ENCODE data around the gene HOXA2. TPM values are rescaled to one million over a fixed set of nuclear protein-coding genes. Genes with fewer than 3 reads are reported as not detected.

The HOXA2 gene
- total and polyA plus RNA-seq, 4 donors, result 0.05 to 0.13 (median 0.08) TPM

DNA sequence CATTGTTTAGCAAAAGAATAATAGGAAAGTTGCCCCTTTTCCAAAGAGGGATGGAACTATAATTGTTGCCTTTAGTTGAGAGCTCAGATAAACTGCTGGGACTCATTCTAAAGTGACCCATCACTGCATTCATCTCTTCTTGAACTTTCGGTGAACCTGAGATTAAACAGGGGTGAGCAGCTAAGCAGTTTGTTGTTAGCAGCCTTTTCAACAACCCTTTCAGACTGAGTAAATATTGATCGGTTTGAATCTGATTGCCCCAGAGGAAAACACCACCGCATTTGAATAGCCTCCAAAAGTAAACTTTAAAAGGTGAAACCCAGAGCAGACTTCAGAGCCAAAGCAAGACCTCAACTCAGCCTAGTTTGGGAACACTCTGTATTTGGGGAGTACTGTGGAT lies 11.4 kb downstream of the HOXA2 start:
- no peak overlapping the region for H3K27ac ChIP-seq (ENCODE audit: low read depth in 1 of 2, low read length in 2 of 2)
- H3K9ac ChIP-seq (ENCODE audit: low read depth in 1 of 2, low read length in 2 of 2), result no peak overlapping the region
- no peak overlapping the region for H3K4me3 ChIP-seq (ENCODE audit: low read depth in 1 of 3, low read length in 3 of 3)
- no peak for TF ChIP-seq SP1 (IDR thresholded peaks at IDR 0.05)
- TF ChIP-seq, protein P1, sequence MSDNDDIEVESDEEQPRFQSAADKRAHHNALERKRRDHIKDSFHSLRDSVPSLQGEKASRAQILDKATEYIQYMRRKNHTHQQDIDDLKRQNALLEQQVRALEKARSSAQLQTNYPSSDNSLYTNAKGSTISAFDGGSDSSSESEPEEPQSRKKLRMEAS (IDR thresholded peaks at IDR 0.05), result no peak
- TF ChIP-seq YY1 (IDR thresholded peaks at IDR 0.05), result no peak
- TF ChIP-seq, protein P2, sequence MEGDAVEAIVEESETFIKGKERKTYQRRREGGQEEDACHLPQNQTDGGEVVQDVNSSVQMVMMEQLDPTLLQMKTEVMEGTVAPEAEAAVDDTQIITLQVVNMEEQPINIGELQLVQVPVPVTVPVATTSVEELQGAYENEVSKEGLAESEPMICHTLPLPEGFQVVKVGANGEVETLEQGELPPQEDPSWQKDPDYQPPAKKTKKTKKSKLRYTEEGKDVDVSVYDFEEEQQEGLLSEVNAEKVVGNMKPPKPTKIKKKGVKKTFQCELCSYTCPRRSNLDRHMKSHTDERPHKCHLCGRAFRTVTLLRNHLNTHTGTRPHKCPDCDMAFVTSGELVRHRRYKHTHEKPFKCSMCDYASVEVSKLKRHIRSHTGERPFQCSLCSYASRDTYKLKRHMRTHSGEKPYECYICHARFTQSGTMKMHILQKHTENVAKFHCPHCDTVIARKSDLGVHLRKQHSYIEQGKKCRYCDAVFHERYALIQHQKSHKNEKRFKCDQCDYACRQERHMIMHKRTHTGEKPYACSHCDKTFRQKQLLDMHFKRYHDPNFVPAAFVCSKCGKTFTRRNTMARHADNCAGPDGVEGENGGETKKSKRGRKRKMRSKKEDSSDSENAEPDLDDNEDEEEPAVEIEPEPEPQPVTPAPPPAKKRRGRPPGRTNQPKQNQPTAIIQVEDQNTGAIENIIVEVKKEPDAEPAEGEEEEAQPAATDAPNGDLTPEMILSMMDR (IDR thresholded peaks at IDR 0.05; ENCODE audit: low read depth, low read length, missing input control), result no peak
- no peak for TF ChIP-seq FOXA1 (IDR thresholded peaks at IDR 0.05)
- no peak for TF ChIP-seq RAD21 (IDR thresholded peaks at IDR 0.05)
- TF ChIP-seq RXRA (IDR thresholded peaks at IDR 0.05), result no peak
- TF ChIP-seq, protein P3, sequence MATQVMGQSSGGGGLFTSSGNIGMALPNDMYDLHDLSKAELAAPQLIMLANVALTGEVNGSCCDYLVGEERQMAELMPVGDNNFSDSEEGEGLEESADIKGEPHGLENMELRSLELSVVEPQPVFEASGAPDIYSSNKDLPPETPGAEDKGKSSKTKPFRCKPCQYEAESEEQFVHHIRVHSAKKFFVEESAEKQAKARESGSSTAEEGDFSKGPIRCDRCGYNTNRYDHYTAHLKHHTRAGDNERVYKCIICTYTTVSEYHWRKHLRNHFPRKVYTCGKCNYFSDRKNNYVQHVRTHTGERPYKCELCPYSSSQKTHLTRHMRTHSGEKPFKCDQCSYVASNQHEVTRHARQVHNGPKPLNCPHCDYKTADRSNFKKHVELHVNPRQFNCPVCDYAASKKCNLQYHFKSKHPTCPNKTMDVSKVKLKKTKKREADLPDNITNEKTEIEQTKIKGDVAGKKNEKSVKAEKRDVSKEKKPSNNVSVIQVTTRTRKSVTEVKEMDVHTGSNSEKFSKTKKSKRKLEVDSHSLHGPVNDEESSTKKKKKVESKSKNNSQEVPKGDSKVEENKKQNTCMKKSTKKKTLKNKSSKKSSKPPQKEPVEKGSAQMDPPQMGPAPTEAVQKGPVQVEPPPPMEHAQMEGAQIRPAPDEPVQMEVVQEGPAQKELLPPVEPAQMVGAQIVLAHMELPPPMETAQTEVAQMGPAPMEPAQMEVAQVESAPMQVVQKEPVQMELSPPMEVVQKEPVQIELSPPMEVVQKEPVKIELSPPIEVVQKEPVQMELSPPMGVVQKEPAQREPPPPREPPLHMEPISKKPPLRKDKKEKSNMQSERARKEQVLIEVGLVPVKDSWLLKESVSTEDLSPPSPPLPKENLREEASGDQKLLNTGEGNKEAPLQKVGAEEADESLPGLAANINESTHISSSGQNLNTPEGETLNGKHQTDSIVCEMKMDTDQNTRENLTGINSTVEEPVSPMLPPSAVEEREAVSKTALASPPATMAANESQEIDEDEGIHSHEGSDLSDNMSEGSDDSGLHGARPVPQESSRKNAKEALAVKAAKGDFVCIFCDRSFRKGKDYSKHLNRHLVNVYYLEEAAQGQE (IDR thresholded peaks at IDR 0.05), result no peak
- TF ChIP-seq GABPA (IDR thresholded peaks at IDR 0.05 in 1 of 2, conservative IDR thresholded peaks at IDR 0.05 in 1 of 2), result no peak
- TF ChIP-seq ZBTB33 (IDR thresholded peaks at IDR 0.05), result no peak
- TF ChIP-seq, protein P4, sequence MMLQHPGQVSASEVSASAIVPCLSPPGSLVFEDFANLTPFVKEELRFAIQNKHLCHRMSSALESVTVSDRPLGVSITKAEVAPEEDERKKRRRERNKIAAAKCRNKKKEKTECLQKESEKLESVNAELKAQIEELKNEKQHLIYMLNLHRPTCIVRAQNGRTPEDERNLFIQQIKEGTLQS (IDR thresholded peaks at IDR 0.05), result no peak
- no peak for DNase-seq (ENCODE audit: low spot score)
- no peaks in the 10 kb centered on the region for H3K36me3 ChIP-seq (ENCODE audit: control insufficient read depth in 4 of 4, insufficient read depth in 3 of 4, low read depth in 1 of 4, low read length in 3 of 4)
- 21% methylated on average over 3 of the region's 3 CpGs for WGBS
- H3K9me3 ChIP-seq (ENCODE audit: control insufficient read depth in 4 of 4, low read length in 3 of 4), result peaks cover 0 to 4% (median 0%) of the 10 kb centered on the region in 4 donors
- peaks cover 0 to 4% (median 2%) of the 10 kb centered on the region in 4 donors for H3K4me1 ChIP-seq (ENCODE audit: control insufficient read depth in 4 of 4, insufficient read depth in 4 of 4, low read length in 3 of 4)
- peaks cover 4 to 32% (median 12%) of the 10 kb centered on the region in 4 donors for H3K27me3 ChIP-seq (ENCODE audit: control insufficient read depth in 4 of 4, insufficient read depth in 4 of 4, low read length in 3 of 4)

DNA sequence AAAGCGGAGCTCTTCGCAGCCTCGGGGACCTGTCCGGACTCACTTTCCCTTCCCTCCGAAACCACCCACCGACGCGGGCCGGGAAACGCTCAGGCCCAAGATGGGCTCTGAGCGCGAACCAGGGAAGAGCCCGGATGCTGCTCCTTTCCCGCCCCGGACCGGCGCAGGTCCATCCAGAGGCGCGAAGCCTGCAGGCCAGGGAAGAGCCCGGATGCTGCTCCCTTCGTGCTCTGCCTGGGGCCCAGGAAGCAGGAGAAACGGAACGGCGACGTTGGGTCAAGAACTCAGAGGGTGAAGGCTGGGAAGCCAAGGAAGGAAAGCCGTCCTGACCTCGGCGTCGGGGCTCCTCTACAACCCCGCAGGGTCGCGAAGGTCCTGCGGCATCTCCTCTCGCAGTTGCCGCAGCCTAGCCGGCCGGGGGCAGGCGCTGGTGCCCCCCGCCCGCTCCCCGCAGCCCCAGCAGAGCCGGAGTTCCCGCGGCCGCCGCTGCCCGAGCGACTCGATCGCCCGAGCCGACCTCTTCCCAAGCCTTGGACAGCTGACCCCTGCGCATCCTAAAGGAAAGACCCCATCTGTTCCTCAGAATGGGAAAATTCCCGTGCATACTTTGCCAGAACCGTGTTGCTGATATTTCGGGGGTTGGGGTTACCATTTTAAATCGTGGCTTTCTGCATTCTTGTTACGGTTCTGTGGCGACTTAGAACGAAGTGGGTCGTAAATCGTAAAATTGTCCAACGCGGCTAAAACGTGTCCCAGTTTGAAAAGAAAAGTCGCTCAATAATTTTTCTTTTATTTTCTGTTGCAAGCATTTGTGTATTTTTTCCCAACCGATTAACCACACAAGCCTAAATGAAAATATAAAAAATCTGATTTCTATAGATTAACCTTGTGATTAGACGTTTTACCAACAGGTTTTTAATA lies 14.2 kb downstream of the HOXA2 start:
- peaks cover 0 to 4% (median 2%) of the 10 kb centered on the region in 4 donors for H3K4me1 ChIP-seq (ENCODE audit: control insufficient read depth in 4 of 4, insufficient read depth in 4 of 4, low read length in 3 of 4)
- H3K9ac ChIP-seq (ENCODE audit: low read depth in 1 of 2, low read length in 2 of 2), result no peak overlapping the region
- no peak overlapping the region for H3K4me3 ChIP-seq (ENCODE audit: low read depth in 1 of 3, low read length in 3 of 3)
- WGBS, result 19% methylated on average over 68 of the region's 68 CpGs
- H3K9me3 ChIP-seq (ENCODE audit: control insufficient read depth in 4 of 4, low read length in 3 of 4), result peaks cover 0 to 4% (median 0%) of the 10 kb centered on the region in 4 donors
- H3K27me3 ChIP-seq (ENCODE audit: control insufficient read depth in 4 of 4, insufficient read depth in 4 of 4, low read length in 3 of 4), result peaks cover 4 to 32% (median 6%) of the 10 kb centered on the region in 4 donors
- H3K36me3 ChIP-seq (ENCODE audit: control insufficient read depth in 4 of 4, insufficient read depth in 3 of 4, low read depth in 1 of 4, low read length in 3 of 4), result no peaks in the 10 kb centered on the region
- DNase-seq (ENCODE audit: low spot score), result no peak
- H3K27ac ChIP-seq (ENCODE audit: low read depth in 1 of 2, low read length in 2 of 2), result no peak overlapping the region
- TF ChIP-seq RXRA (IDR thresholded peaks at IDR 0.05) (no peak), HNF4A (conservative IDR thresholded peaks at IDR 0.05) (no peak), YY1 (IDR thresholded peaks at IDR 0.05) (no peak), RAD21 (IDR thresholded peaks at IDR 0.05) (no peak), GABPA (IDR thresholded peaks at IDR 0.05 in 1 of 2, conservative IDR thresholded peaks at IDR 0.05 in 1 of 2) (no peak), NR2F2 (IDR thresholded peaks at IDR 0.05) (no peak), FOXA2 (IDR thresholded peaks at IDR 0.05) (no peak)
- TF ChIP-seq, protein P1 (IDR thresholded peaks at IDR 0.05), result no peak
- TF ChIP-seq, protein P3 (IDR thresholded peaks at IDR 0.05), result no peak
- TF ChIP-seq, protein P2 (IDR thresholded peaks at IDR 0.05; ENCODE audit: low read depth, low read length, missing input control), result no peak
